HepG2 (cell line): Measurements from ENCODE around the gene BCL2L1. TPM values are rescaled to one million over a fixed set of nuclear protein-coding genes. Genes with fewer than 3 reads are reported as not detected.

ENCODE experiments used
- ATAC-seq: fragments of 200-7000 bp; cut with Tn5 transposase; 3 replicates; pipeline ENCODE4 v1.9.1; 2020; ENCODE audit warnings: mild to moderate bottlenecking, moderate library complexity
- BruUV-seq: library from RNA; stranded (reverse); fragments of 400-500 nt; replicated peaks from 2 replicates; lab custom pipeline; 2021; lab: Mats Ljungman, UMichigan
- CTCF ChIA-PET: fragments of 300-600 bp; formaldehyde crosslinking; extraction: SDS; loops from one replicate; lab custom pipeline; 2021; ENCODE audit warnings: low total read pairs, inconsistent platforms, low intra/inter-chr PET ratio; lab: Yijun Ruan, JAX
- POLR2A ChIA-PET: fragments of 350-600 bp; sonication (Branson Sonifier 250); formaldehyde crosslinking; loops from one replicate; lab custom pipeline; 2020; ENCODE audit warnings: antibody characterized with exemption, inconsistent platforms; lab: Yijun Ruan, JAX
- DNase-seq: peaks from one replicate; pipeline ENCODE4 v3.0.0-alpha.2; 2015; ENCODE audit warnings: low spot score
- FAIRE-seq: peaks from 3 replicates; lab custom pipeline; 2011; peaks lifted over from hg19 to GRCh38; lab: Jason Lieb, UNC
- H2AFZ ChIP-seq: one replicate; pipeline ENCODE4 v1.6.1; 2011; ENCODE audit warnings: low read length, inconsistent platforms
- H3K27ac ChIP-seq: fragments of 300-600 bp; 3 replicates; pipeline ENCODE4 v1.8.0; 2011; ENCODE audit warnings: mixed run types, mild to moderate bottlenecking, mixed read lengths, low read length, inconsistent platforms; ENCODE audit not compliant: insufficient read depth; ENCODE audit errors: extremely low read length
- H3K27me3 ChIP-seq, 2 experiments: fragments of 200-600 bp in 1 of 2; 2 replicates in 1 of 2; 3 replicates in 1 of 2; pipeline versions ENCODE4 v1.6.0 to v1.8.0; 2011; ENCODE audit warnings: low read length in 2 of 2, mild to moderate bottlenecking in 2 of 2, moderate library complexity in 2 of 2, inconsistent platforms in 1 of 2; ENCODE audit not compliant: insufficient read depth in 2 of 2, control insufficient read depth in 1 of 2
- H3K36me3 ChIP-seq, 2 experiments: fragments of 200-600 bp in 1 of 2; replicated peaks in 1 of 2; 2 replicates in 1 of 2; 3 replicates in 1 of 2; pipeline versions ENCODE4 v1.5.1 to v1.8.0; 2011; ENCODE audit warnings: low read length in 2 of 2, inconsistent platforms in 1 of 2; ENCODE audit not compliant: insufficient read depth in 2 of 2, control insufficient read depth in 1 of 2
- H3K4me1 ChIP-seq: 2 replicates; pipeline ENCODE4 v1.5.1; 2012; ENCODE audit warnings: low read length, inconsistent platforms; ENCODE audit not compliant: insufficient read depth
- H3K4me2 ChIP-seq: 2 replicates; pipeline ENCODE4 v1.6.0; 2011; ENCODE audit warnings: low read depth, low read length, inconsistent platforms
- H3K4me3 ChIP-seq, 3 experiments: fragments of 200-600 bp in 1 of 3; sonication (generic), shearing (Covaris generic) in 1 of 3; replicated peaks in 1 of 3; 2 replicates each; pipeline ENCODE4 v1.5.1; 2011 to 2016; ENCODE audit warnings: low read length in 3 of 3, inconsistent platforms in 2 of 3, low read depth in 2 of 3, mild to moderate bottlenecking in 2 of 3, control low read depth in 1 of 3, mixed read lengths in 1 of 3; ENCODE audit not compliant: insufficient read depth in 1 of 3
- H3K79me2 ChIP-seq: one replicate; pipeline ENCODE4 v1.6.1; 2011; ENCODE audit warnings: low read length, inconsistent platforms; ENCODE audit not compliant: insufficient read depth
- H3K9ac ChIP-seq: 2 replicates; pipeline ENCODE4 v1.6.0; 2011; ENCODE audit warnings: mild to moderate bottlenecking, low read depth, low read length, inconsistent platforms; ENCODE audit not compliant: insufficient read depth
- H3K9me3 ChIP-seq: 2 replicates; pipeline ENCODE4 v1.5.1; 2012; ENCODE audit warnings: mild to moderate bottlenecking, low read length
- H4K20me1 ChIP-seq: 2 replicates; pipeline ENCODE4 v1.6.0; 2011; ENCODE audit warnings: inconsistent platforms, mild to moderate bottlenecking, low read length, moderate library complexity; ENCODE audit not compliant: insufficient read depth
- AGO2 ChIP-seq: fragments of 200-400 bp; formaldehyde crosslinking; optimal IDR thresholded peaks from 2 replicates; pipeline ENCODE3; 2017; ENCODE audit warnings: mild to moderate bottlenecking, low read depth, low read length, moderate library complexity
- AKAP8 ChIP-seq: sonication (generic); formaldehyde crosslinking; IDR thresholded peaks from 2 replicates; pipeline ENCODE4 v1.5.1; 2020; ENCODE audit warnings: mild to moderate bottlenecking, missing genetic modification reagents
- CBX1 ChIP-seq: IDR thresholded peaks from one replicate; pipeline ENCODE4 v1.6.1; 2016; ENCODE audit warnings: antibody characterized with exemption, low read depth
- POLR2A ChIP-seq, 2 experiments: IDR thresholded peaks; 2 replicates each; pipeline ENCODE4 v1.6.1; 2011; ENCODE audit warnings: low read depth in 2 of 2, low read length in 2 of 2, mild to moderate bottlenecking in 1 of 2, moderate library complexity in 1 of 2; ENCODE audit not compliant: insufficient read depth in 1 of 2
- SKIL ChIP-seq: sonication (generic); formaldehyde crosslinking; IDR thresholded peaks from 2 replicates; pipeline ENCODE4 v1.8.0; 2022; ENCODE audit warnings: missing genetic modification reagents, mild to moderate bottlenecking, moderate library complexity, borderline replicate concordance
- ZNF121 ChIP-seq: sonication (generic); formaldehyde crosslinking; IDR thresholded peaks from 2 replicates; pipeline ENCODE4 v1.5.0; 2020; ENCODE audit warnings: mild to moderate bottlenecking, missing genetic modification reagents
- ZNF337 ChIP-seq: sonication (generic); formaldehyde crosslinking; IDR thresholded peaks from 2 replicates; pipeline ENCODE4 v1.5.1; 2020; ENCODE audit warnings: missing genetic modification reagents, low read depth, mild to moderate bottlenecking, borderline replicate concordance
- ZNF362 ChIP-seq: sonication (generic); formaldehyde crosslinking; IDR thresholded peaks from 2 replicates; pipeline ENCODE4 v1.4.0; 2020; ENCODE audit warnings: missing genetic modification reagents, mild to moderate bottlenecking, borderline replicate concordance
- in situ Hi-C: cut with HindIII; loops from 2 replicates; pipeline ENCODE4 v1.10.0; 2017; ENCODE audit warnings: low pct_unique_long_range_greater_than_20kb; ENCODE audit not compliant: extremely low pct_ligation_motif_present
- intact Hi-C: fragments of 100-400 bp; cut with micrococcal nuclease; formaldehyde crosslinking; loops from one replicate; pipeline ENCODE4 v1.10.0; 2022; ENCODE audit not compliant: unreplicated experiment
- polyA plus RNA-seq, 8 experiments: library from polyadenylated mRNA; depleted of rRNA in 3 of 8; stranded (reverse) in 7 of 8; unstranded in 1 of 8; fragments of >200 nt; fragmentation: Illumina TruSeq in 4 of 8; extraction: Trizol in 4 of 8; gene quantifications; 2 replicates each; pipeline versions ENCODE4 v1.2.1 to v1.2.3, GENCODE V29; 2011 to 2016; ENCODE audit warnings: low read depth in 4 of 8, missing spikeins in 1 of 8, mixed read lengths in 1 of 8; ENCODE audit not compliant: insufficient read depth in 1 of 8
- total RNA-seq, 5 experiments: library from RNA; depleted of rRNA; stranded (reverse); fragments of >200 nt; fragmentation: Illumina TruSeq; extraction: Trizol; gene quantifications; 2 replicates each; pipeline ENCODE4 v1.2.3, GENCODE V29; 2016; ENCODE audit warnings: low read depth in 1 of 5

Gene BCL2L1
- total and polyA plus RNA-seq, 2 of the 13 experiments (the other 11 are each of a cell fraction or from before 2014, with no cell fraction given): 164 to 258 TPM

- no peak for TF ChIP-seq CBX1
- peak in 1 of 2 experiments; percentile 51; a peak in 2 of 4 replicates for TF ChIP-seq POLR2A (IDR thresholded peaks at IDR 0.05; ENCODE audit: insufficient read depth in 1 of 2, low read depth in 2 of 2, low read length in 2 of 2)
Observed at GRCh38 chr20:31673943-31674463, 48.7 kb downstream of the BCL2L1 start (continued).

GRCh38 chr20:31673435-31673834, 49.2 kb downstream of the BCL2L1 start:
- TF ChIP-seq AKAP8 (no peak), ZNF337 (CRISPR knock-in tag) (no peak), ZNF121 (CRISPR knock-in tag) (peak; percentile 84), SKIL (no peak), AGO2 (peak; percentile 31), ZNF362 (CRISPR knock-in tag) (0 out of 2 replicates have a peak, but pooled peaks have one; percentile 16)
- Histone ChIP-seq H3K27ac (no peak overlapping the region), H3K4me1 (peaks cover 81% of the 10 kb centered on the region), H2AFZ (no peak overlapping the region), H3K79me2 (peaks cover 85% of the 10 kb centered on the region), H3K27me3 (no peaks in the 10 kb centered on the region), H3K4me3 (no peak overlapping the region), H3K4me2 (no peak overlapping the region), H3K9ac (no peak overlapping the region), H4K20me1 (peaks cover 52% of the 10 kb centered on the region), H3K36me3 (peaks cover 60 to 88% of the 10 kb centered on the region in 2 experiments), H3K9me3 (no peaks in the 10 kb centered on the region)
- no TSS peak for BruUV-seq
- POLR2A ChIA-PET: interaction anchor here (1.9 to 20.7 kb wide), 4 partner anchors 11 to 41 kb away, joined by 6 to 643 read pairs (median 296); partner anchors contain the start of gene BCL2L1
- FAIRE-seq (no peak), ATAC-seq (no peak), DNase-seq (no peak)
- intact Hi-C loops: no loop called here
- in situ Hi-C loops: no loop called here
- CTCF ChIA-PET: no interaction called here
